Measurements from ENCODE around the gene PAX7. TPM values are rescaled to one million over a fixed set of nuclear protein-coding genes. Genes with fewer than 3 reads are reported as not detected.

Gene PAX7
- total and polyA plus RNA-seq, 9 of the 15 experiments (the other 6 are each of a cell fraction or from before 2014, with no cell fraction given): not detected

DNA sequence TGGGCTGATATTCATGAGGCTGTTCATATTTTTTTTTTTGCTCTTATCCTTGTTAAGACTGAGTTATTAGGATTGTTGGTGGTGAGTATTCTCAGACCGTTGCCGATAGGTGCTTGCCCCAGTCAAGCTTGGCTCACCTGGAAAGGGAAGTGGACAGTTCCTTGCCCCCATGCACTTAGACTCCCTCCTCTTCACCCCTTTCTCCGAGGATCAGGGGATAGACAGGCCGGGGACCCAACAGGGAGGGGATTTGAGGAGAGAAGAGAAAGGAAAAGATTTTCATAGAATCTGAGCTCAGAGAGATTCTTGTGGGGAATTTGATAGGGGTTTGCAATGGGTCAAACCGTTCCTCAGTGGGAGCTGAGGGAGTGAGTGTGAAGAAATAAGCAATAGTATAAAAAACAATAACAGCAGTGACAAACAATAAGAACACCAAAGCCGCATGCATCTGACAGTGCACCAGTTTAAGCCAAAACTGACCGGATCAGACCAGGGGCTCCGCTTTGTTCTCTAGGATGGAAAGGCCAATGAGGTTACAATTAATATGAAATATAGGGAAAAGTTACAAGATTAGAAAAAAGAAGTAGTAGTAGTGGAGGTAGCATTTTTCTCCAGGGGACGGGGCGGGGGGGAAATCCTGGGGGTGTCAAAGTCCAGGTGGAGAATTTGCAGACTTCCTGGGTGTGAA, 8.9 kb downstream of the PAX7 start (continued):
- TF ChIP-seq, protein P1, sequence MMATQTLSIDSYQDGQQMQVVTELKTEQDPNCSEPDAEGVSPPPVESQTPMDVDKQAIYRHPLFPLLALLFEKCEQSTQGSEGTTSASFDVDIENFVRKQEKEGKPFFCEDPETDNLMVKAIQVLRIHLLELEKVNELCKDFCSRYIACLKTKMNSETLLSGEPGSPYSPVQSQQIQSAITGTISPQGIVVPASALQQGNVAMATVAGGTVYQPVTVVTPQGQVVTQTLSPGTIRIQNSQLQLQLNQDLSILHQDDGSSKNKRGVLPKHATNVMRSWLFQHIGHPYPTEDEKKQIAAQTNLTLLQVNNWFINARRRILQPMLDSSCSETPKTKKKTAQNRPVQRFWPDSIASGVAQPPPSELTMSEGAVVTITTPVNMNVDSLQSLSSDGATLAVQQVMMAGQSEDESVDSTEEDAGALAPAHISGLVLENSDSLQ (IDR thresholded peaks at IDR 0.05): no peak
- TF ChIP-seq PTTG1 (tag; IDR thresholded peaks at IDR 0.05; ENCODE audit: low read depth): no peak
- TF ChIP-seq, protein P2, sequence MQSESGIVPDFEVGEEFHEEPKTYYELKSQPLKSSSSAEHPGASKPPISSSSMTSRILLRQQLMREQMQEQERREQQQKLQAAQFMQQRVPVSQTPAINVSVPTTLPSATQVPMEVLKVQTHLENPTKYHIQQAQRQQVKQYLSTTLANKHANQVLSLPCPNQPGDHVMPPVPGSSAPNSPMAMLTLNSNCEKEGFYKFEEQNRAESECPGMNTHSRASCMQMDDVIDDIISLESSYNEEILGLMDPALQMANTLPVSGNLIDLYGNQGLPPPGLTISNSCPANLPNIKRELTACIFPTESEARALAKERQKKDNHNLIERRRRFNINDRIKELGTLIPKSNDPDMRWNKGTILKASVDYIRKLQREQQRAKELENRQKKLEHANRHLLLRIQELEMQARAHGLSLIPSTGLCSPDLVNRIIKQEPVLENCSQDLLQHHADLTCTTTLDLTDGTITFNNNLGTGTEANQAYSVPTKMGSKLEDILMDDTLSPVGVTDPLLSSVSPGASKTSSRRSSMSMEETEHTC (IDR thresholded peaks at IDR 0.05): no peak
- TF ChIP-seq CCNT2 (IDR thresholded peaks at IDR 0.05; ENCODE audit: borderline replicate concordance, extremely low read depth, insufficient read length, low read depth, low read length): no peak
- TF ChIP-seq SMARCA5 (IDR thresholded peaks at IDR 0.05): no peak

DNA sequence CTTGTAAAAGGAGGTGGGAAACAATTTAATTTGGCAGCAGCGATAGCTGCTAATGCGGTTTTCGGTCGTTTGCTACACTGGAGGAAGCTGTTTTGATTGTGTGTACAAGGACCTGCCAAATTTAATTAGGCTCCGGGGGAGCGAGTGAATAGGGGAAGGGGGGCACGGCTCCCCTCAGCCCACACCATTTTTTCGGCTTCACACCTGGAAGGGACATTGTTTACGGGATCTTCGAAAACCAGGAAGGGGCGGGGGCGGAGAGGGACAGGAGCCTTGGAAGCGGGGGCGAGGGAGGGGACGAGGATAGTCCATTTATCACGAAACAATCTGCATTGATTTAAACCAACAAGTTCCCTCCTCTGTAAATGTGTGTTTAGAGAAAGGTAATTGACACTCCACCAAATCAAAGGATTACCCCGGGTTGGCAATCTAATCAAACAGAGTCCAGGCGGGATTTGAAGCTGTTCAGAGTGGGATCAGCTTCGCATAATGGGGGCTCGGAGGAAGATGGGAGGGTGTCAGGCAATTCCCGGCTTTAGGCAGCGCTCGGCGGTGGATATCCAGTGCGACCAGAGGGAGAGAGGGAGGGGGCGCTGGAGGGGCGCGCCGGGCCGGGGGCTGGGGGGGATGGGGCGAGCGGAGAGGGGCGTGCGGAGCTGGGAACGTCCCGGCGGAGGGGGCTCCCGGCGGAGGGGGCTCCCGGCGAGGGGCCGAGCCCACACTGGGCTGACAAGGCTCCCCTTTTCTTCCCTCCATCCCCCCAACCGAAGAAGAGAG, 9.8 kb downstream of the PAX7 start:
- no peaks in the 10 kb centered on the region for H3K79me2 ChIP-seq (ENCODE audit: control insufficient read depth, insufficient read depth, low read length)
- no peak overlapping the region for H3K4me2 ChIP-seq (ENCODE audit: insufficient read depth, low read length)
- TF ChIP-seq ZNF239 (CRISPR knock-in tag; IDR thresholded peaks at IDR 0.05) (no peak), ILK (tag; IDR thresholded peaks at IDR 0.05; ENCODE audit: borderline replicate concordance, low read depth) (no peak), ZBTB17 (CRISPR knock-in tag; IDR thresholded peaks at IDR 0.05) (no peak), ZNF717 (CRISPR knock-in tag; IDR thresholded peaks at IDR 0.05) (no peak), GABPA (tag; conservative IDR thresholded peaks at IDR 0.05; ENCODE audit: low read depth) (no peak), TCF7L2 (IDR thresholded peaks at IDR 0.05; ENCODE audit: low read depth, low read length) (no peak), SRSF1 (IDR thresholded peaks at IDR 0.05; ENCODE audit: low read depth, low read length) (no peak)
- TF ChIP-seq, protein P3, sequence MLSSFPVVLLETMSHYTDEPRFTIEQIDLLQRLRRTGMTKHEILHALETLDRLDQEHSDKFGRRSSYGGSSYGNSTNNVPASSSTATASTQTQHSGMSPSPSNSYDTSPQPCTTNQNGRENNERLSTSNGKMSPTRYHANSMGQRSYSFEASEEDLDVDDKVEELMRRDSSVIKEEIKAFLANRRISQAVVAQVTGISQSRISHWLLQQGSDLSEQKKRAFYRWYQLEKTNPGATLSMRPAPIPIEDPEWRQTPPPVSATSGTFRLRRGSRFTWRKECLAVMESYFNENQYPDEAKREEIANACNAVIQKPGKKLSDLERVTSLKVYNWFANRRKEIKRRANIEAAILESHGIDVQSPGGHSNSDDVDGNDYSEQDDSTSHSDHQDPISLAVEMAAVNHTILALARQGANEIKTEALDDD (IDR thresholded peaks at IDR 0.05): no peak
- TF ChIP-seq, protein P4, sequence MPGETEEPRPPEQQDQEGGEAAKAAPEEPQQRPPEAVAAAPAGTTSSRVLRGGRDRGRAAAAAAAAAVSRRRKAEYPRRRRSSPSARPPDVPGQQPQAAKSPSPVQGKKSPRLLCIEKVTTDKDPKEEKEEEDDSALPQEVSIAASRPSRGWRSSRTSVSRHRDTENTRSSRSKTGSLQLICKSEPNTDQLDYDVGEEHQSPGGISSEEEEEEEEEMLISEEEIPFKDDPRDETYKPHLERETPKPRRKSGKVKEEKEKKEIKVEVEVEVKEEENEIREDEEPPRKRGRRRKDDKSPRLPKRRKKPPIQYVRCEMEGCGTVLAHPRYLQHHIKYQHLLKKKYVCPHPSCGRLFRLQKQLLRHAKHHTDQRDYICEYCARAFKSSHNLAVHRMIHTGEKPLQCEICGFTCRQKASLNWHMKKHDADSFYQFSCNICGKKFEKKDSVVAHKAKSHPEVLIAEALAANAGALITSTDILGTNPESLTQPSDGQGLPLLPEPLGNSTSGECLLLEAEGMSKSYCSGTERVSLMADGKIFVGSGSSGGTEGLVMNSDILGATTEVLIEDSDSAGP (CRISPR knock-in tag; IDR thresholded peaks at IDR 0.05): no peak
- no peak overlapping the region for H2AFZ ChIP-seq (ENCODE audit: low read depth, low read length)
- no peak overlapping the region for H3K27ac ChIP-seq (ENCODE audit: extremely low read depth, low read depth, low read length)
- peaks cover 80 to 85% of the 10 kb centered on the region in 2 experiments for H3K27me3 ChIP-seq (ENCODE audit: control insufficient read depth in 2 of 2, insufficient read depth in 2 of 2, low read length in 2 of 2)
- H3K4me3 ChIP-seq: no peak overlapping the region
- no TSS peak for BruUV-seq (replicated peaks)
- ATAC-seq: no peak
- intact Hi-C loops (cut with micrococcal nuclease) (no loop called here), in situ Hi-C loops (cut with MboI) (no loop called here)
- H3K4me1 ChIP-seq (replicated peaks in 1 of 2; ENCODE audit: control insufficient read depth in 2 of 2, insufficient read depth in 2 of 2, low read length in 2 of 2): peaks cover 0 to 28% of the 10 kb centered on the region in 2 experiments; a peak in 1 of 5 replicates
- no peak overlapping the region for H3K9ac ChIP-seq (ENCODE audit: insufficient read depth in 1 of 2, low read depth in 2 of 2, low read length in 2 of 2)
- ChIA-PET POLR2A (interaction anchor here (0.6 kb wide), 1 partner anchor 14 kb away, joined by 3 read pairs; no protein-coding TSS in a partner anchor), CTCF (ENCODE audit: low intra/inter-chr PET ratio) (no interaction called here)
- H3K36me3 ChIP-seq (ENCODE audit: control insufficient read depth, insufficient read depth, low read length): no peaks in the 10 kb centered on the region
- no peak for FAIRE-seq
- WGBS (ENCODE audit: insufficient coverage, low coverage, missing lambda C conversion rate): 6% methylated on average over 25 of the region's 43 CpGs
- DNase-seq (ENCODE audit: extremely low read depth in 1 of 4, low spot score in 3 of 4): no peak
- H3K9me3 ChIP-seq (replicated peaks; ENCODE audit: control insufficient read depth, insufficient read depth, low read depth, low read length): no peaks in the 10 kb centered on the region
- H3K9me1 ChIP-seq (ENCODE audit: control insufficient read depth, insufficient read depth, low read length): no peaks in the 10 kb centered on the region
- peaks cover 40% of the 10 kb centered on the region for H4K20me1 ChIP-seq (replicated peaks; ENCODE audit: control insufficient read depth, insufficient read depth, low read length)
